CD4-positive, alpha-beta T cell treated with Interleukin-2 at 100 ng/mL for 4 hours (primary cell): ENCODE data around the gene RP9.
A peak's percentile ranks its signal among the peaks of the same experiment; 100 is the strongest.

ENCODE experiments used
- DNase-seq: peaks from one replicate; pipeline ENCODE4 v3.0.0-alpha.2; 2020; ENCODE audit warnings: low spot score

The RP9 gene

GRCh38 chr7:33062782-33063443, 46.3 kb downstream of the RP9 start:
- DNase-seq = peak; percentile 93

- no peak for DNase-seq
Measured at GRCh38 chr7:33062023-33062781, 47.0 kb downstream of the RP9 start, which contains the start of gene NT5C3A. NT5C3A (minus strand) TSS chr7:33062776; CDS start chr7:33062705, 71 bp downstream.

- DNase-seq = no peak
Measured at GRCh38 chr7:33061282-33061937, 47.8 kb downstream of the RP9 start.

- no peak for DNase-seq
Measured at GRCh38 chr7:33059635-33060034, 49.6 kb downstream of the RP9 start.

GRCh38 chr7:33055158-33055557, 54.0 kb downstream of the RP9 start:
- DNase-seq = no peak

- peak; percentile 58 for DNase-seq
Measured at GRCh38 chr7:33054261-33054964, 54.8 kb downstream of the RP9 start.

GRCh38 chr7:33053721-33054120, 55.5 kb downstream of the RP9 start:
- no peak for DNase-seq

GRCh38 chr7:33050535-33051318, 58.5 kb downstream of the RP9 start:
- DNase-seq = peak; percentile 65

- DNase-seq = no peak
Measured at GRCh38 chr7:33048704-33049103, 60.5 kb downstream of the RP9 start.

GRCh38 chr7:33048257-33048656, 60.9 kb downstream of the RP9 start:
- DNase-seq = no peak

- DNase-seq = no peak
Measured at GRCh38 chr7:33044986-33045385, 64.2 kb downstream of the RP9 start.
